Activated CD4-positive, alpha-beta T cell treated with anti-CD3 and anti-CD28 coated beads, Interleukin-2, amount 50 U/mL, for 4 hours (primary cell): Measurements from ENCODE around the gene MAML1.

Experiments
- DNase-seq, 2 experiments: peaks; one replicate each; pipeline ENCODE4 v3.0.0-alpha.2; 2020

The MAML1 gene

DNA sequence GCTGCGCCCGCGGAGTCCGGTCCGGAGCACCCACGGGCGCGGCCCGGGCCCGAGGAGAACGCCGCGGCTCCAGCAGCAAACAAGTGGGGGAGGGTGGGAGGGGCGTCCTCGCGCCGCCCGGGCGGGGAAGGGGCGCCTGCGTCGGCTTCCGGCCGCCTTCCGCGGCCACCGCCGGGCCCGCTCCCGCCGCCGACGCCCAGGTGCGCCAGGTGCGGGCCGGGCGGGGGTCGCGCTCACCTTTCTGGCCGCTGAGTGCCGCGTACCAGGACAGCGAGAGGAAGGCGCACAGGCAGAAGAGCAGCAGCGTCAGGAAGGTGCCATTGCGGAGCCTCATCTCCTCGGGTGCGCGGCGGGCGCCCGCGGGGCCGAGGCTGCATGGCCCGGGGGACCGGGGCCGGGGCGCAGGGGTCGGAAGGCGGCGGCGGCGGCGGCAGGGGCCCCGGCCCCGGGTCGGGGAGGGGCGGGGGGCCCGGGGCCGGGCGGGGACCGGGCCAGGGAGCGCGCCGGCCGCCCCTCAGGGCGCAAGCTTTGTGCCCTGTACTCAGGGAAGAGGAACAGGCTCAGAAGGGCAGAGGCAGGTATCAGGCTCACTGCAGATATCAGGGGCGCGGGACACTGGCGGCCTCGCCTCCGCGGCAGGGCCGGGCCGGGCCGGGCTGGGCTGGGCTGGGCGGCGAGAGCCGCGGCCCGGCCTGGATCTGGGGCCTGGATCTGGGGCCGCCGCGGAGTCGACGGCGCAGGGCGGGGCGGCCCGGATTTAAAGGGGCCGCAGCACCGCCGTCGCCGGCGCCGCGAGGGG, 73.8 kb downstream of the MAML1 start, which contains the start of gene MGAT4B:
Gene MGAT4B (minus strand): TSS at position 617 of the 799 bp plus-strand sequence. CDS start 283 bp downstream, at position 334.
- peak in 1 of 2 experiments; percentile 34 for DNase-seq

DNA sequence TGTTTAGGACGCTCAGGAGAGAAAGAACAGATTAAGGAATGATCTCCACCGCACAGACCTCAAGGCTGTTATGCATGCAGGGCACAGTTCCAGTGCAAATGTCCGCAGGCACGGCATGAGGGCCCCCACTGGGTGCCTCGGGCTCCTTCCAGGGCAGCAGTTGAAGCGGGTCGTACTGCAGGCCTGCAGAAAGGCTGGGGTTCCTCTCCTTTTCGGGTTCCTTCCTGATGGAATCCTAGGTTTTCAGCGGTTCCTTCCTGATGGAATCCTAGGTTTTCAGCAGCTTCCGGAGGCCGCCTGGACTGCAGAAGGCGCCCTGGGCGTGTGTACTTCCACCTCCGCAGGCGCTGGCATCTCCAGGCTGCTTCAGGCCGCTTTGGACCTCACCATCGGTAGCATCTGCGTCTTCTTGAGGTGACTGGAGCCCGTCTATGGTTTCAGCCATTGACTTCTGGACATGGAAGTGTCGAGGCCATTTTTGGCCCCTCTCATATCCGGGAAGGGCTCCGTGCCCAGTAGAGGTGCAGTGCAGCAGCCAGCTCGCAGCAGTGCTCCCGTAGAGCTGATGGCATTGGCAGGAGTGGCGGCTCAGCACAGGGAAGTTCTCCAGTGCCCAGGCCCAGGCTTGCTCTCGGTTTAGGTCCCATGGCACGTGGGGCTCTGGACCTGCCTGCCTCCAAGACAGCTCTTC, 79.7 kb downstream of the MAML1 start:
- DNase-seq, result no peak

DNA sequence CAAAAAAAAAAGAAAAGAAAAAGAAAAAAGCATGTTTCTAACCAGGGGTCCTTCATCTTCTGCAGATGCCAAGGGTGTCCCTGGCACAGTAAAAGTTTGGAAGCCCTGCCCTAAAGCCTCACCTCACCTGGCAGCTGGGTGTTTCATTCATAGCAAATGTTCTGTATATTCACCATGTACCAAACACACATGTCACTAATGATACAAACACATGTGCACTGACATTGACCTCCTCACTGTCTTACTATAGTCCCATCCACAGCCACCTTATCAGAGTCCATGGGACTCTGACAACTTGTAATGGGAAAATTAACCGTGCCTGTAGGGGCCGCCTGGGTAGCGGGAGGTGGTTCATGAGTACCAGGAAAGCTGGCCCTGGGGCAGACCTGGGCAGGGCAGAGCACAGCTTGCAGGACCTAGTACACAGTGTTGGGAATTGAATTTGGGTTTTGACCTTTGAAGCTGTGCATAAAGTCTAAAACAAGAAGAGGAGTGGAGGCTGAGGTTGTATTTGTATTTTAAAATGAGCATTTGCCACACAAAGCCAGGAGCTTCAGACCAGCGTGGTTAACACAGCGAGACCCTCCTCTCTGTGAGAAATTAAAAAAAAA, 80.5 kb downstream of the MAML1 start:
- DNase-seq, result no peak

DNA sequence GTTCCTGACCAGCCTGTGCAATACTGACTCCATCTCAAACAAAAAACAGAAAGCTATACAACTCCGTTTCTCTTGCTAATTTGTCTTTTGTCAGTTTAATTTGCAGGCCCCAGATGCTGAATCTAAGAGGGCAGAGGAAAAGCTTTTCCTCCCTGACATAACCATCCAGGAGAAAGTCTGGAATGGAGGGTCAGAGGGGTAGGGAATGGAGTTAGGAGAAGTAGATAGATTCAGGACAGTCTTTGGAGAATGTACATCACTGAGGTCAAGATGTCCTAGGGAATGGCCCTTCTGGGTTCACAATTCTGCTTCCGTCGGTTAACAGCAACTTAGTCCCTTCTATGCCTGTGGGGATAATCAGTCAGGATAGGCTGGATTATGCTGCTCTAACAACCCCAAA, 81.5 kb downstream of the MAML1 start:
- no peak for DNase-seq

DNA sequence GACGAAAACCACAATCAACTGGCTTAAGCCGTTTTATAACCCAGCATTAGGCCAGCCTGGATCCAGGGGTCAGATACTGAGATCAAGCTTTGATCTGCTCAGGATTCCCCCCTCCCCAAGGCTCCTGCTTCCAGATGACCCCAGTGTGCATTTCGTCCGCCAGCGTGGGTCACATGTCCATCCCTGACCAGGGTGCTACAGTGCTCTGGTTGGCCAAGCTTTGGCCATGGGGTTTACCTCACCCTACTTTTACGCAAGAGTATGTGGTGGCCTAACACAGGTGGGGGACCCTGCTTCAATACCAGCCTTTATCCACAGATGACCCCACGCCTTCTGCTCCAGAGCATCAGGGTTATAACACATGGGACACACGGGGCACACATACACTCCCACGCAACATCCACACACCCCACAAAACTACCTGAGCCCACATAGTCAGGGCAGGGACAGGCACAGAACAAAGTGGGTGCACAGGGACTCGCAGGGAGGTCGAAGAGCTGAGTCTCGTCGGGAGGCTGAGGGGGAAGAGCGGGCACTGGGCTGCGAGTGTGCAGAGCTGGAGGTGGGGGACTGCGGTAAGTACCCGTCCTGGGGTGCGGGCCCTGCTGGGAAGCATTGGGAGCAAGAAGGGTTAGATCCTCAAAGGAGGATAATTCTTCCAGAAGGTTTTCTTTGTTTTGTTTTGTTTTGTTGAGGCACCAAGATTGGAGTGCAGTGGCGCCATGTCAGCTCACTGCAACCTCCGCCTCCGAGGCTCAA, 83.0 kb downstream of the MAML1 start:
- DNase-seq, result no peak

DNA sequence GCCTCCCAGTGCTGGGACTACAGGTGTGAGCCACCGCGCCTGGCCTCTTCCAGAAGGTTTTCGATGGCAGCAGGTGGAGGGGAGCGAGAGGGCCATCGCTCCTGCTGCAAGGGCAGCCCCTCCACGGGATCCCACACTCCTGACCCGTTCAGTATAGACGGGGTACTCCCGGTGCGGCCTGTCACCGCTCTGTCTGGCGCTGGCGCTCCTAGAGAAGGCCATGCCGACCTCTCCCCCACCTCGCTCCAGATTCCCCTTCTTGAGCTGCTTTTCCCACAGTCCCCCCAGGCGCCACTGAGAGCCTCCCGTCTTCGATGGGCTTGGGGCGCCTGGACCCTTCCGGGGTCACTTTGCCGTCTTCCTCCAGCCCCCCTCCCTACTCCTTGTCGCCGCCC, 83.8 kb downstream of the MAML1 start:
- no peak for DNase-seq

DNA sequence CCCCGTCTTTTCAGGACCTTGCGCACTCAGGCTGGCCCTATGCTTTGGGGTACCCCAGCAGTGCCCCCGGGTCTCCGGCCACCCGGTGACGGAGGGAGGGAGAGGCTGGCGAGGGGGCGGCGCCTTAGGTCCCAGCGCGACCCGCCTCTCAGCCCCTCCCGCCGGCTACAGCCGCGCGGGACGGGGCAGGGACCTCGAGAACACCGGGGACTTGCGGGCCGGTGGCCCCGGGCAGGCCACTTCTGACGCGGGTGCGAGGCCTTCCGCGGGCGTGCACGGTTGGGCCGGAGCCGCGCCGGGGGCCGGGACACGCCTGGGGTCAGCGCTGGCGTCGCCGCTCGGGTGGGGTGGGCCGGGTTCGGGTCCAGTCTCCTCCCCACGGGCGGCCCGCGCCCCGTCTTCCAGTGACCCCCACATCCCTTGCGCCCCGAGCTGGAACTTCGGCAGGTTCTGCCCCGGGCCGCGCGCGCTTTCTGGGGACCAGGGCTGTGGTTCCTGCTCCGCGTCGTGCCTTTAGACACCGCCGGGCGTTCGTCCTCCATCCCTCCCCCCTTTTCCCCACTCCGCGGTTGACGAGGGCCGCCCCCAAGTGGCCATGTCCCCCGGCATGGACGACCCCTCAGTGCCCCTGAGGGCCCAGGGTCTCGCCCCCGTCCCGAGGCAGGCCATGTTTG, 84.3 kb downstream of the MAML1 start:
- DNase-seq, result no peak

DNA sequence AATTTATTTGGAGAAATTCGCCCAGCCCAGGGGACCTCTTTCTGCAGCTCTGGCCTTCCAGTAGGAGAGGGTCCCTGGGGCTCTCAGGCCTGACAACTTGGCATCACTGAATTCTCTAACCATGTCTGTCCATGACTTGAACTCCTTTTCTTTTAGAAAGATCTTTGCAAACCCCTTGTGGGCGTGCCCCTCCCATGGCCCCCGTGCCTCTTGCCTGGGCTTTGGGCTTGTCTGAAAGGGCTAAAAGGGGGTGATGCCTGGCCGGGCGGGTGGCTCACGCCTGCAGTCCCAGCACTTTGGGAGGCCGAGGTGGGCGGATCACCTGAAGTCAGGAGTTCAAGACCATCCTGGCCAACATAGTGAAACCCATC, 84.8 kb downstream of the MAML1 start:
- DNase-seq, result no peak

DNA sequence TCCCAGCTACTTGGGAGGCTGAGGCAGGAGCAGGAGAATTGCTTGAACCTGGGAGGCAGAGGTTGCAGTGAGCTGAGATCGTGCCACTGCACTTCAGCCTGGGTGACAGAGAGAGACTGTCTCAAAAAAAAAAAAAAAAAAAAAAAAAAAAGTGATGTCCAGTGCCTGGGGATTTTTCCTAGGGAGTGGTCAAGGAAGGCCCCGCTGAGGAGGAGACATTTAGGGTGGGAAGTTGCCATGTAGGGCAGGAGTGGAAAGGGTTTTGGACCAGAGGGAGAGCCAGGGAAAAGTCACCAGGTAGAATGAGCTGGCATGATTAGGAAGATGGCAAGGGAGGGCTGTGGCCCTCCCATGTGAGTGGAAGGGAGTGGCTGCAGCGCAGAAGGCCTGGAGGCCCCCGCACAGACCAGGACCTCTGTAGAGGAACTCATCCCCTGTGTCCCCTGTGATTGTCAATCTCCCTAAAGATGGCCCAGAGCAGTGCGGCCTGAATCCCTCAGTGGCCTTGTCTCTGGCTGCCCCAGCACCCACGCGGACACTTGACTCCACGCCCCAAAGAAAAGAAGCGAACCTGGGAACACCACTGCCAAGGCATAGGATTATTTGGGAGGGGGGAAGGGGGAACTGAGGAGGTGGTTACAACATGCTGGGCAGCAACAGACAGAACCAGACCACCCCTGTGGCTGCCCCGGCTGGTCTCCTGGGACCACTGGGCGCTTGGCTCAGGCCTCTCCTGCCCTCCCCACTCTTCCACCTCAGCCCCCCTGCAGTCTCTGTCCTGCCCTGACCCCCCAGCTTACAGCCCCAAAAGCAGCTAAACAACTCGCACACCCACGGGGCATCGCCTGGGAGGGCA, 85.5 kb downstream of the MAML1 start:
- no peak for DNase-seq

DNA sequence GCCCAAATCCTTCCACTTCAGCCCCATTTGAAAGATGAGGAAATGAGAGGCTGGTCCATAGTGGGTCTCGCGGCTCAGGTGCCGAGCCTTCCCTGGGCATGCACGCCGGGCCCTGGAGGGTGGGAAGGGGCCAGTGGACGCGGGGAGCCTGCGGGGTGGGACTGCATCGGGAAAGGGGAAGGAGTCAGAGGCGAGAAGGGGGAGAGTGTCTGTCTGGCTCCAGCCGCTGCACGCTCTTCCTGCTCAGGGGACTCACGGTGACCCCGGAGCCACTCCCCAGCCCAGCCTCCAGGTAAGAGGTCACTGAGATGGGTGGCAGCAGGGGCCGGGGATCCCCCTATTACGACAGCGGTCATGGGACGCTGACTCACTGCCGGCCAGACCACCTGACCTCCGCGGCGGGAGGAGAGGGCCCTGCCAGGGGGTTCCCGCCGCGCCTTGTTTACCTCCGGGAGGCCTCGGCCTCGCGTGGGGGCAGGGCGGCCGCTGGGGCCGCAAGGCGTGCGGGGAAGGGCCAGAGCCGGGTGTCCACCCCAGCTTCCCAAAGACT, 86.2 kb downstream of the MAML1 start:
- peak; percentile 71 for DNase-seq

DNA sequence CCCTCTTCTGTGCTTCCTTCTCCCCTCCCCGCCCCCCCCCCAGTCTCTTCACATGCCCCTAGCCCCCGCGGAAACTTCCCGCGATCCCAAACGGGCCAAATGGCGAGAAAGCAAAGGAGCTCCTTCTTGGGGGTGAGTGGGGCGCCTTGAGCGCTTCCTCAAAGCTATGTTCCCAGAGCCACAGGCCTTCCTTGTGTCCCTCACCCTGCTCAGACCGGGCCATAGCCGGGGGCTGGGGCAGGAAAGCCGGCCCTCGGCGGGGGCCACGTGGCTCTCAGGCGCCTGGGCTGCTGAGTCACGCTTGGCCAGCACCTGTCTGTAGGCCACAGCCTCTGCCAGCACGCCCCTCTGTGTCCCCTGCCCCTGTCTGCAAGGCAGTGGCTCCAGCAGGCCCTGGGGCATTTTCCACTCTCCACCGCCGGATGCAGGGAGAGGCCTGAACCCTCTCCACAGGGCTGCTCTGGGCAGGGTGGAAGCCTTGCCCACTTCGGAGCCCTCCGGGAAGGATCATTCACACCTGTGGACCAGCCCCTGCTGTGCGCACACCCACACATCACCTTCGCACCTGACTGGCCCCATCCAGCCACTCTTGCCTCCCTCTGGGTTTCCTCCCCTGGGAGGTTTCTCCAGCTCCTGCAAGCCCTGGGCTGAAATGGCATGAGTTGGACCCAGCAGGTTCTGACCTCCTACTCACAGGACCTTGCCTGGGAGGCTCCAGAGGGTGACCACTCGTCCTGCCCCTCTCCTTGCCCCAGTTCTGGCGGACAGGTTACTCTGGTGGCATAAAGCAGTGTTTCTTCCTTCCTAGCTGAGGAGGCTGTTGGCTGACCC, 86.9 kb downstream of the MAML1 start:
- no peak for DNase-seq

DNA sequence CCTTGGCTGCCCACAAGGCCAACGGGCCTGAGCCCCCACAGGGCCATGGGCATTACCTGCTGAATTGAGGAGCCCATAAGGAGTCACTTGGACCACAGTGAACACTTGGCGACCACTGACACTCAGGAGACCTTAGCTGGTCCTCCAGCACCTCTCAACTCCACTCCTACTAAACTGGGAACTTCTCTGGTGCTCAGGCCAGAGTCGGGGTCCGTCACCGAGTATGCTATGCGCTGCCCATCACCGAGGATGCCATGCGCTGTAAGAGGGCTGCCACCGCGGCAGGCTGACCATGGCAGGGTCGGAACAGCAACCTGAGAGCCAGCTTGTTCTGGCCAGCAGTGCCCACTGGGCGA, 87.5 kb downstream of the MAML1 start:
- no peak for DNase-seq

DNA sequence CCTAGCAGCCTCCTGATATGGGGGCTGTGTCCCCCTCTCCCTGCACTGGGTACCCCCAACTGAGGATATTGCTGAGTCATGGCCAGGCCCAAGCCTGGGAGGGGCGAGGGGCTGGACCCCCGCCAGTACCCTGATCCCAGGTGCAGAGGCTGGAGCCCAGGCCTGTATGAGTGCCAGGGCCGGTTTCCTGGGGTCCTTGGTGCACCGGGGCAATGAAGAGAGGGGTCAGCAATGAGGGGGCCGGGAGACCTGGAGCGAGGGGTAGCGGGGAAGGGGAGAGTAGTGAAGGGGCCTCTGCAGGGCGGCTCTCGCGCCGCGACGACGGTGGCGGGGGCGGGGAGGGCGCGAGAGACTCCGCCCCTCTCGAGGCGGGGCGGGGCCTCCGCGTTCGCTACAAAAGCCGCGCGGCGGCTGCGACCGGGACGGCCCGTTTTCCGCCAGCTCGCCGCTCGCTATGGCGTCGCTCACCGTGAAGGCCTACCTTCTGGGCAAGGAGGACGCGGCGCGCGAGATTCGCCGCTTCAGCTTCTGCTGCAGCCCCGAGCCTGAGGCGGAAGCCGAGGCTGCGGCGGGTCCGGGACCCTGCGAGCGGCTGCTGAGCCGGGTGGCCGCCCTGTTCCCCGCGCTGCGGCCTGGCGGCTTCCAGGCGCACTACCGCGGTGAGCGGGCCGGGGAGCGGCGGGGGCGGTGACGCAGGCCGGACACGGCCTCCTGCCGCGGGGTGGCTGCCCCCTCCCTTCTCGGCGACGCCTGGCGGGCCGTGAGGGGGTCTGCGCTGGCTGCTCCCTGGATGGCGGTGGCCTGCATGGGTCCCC, 88.1 kb downstream of the MAML1 start, which contains the start of gene SQSTM1:
Gene SQSTM1 (plus strand): TSS at position 423 of the 815 bp plus-strand sequence. CDS start 32 bp downstream, at position 455.
- peak; percentile 70 to 73 for DNase-seq

DNA sequence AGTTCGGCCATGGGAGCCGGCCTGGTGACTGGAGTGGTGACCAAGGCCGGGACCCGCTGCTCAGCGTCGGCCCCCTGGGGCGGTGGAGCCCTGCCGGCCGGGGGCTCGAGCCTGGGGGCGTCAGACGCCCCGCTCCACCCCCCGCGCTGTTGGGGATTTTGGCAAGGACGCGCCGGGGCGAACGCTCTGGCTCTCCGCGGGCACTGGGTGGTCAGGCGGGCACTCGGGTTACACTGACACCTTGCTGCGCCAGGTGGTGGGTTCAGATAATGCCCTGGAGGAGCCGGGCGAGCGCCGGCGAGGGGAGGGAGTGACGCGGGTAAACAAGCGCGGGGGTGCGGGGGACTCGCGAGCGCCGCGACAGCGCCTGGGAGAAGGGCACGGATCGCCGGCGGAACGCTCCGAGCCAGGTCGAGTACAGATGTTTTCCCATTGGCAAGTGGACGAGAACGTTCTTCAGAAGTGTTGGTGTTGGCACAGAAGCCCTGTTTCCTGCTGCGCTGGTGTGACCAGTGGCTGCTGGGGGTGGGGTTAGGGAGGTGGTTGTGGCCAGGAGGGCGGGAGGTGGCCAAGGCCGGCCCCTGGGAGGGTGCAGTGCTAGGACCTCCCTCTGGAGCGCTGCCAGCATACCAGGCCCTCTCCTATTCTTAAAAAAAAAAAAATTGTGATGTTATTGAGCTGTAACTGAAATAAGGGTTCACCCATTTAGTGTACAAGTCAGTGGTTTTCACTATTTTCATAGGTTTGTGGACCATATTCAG, 88.9 kb downstream of the MAML1 start:
- peak; percentile 72 to 75 for DNase-seq

DNA sequence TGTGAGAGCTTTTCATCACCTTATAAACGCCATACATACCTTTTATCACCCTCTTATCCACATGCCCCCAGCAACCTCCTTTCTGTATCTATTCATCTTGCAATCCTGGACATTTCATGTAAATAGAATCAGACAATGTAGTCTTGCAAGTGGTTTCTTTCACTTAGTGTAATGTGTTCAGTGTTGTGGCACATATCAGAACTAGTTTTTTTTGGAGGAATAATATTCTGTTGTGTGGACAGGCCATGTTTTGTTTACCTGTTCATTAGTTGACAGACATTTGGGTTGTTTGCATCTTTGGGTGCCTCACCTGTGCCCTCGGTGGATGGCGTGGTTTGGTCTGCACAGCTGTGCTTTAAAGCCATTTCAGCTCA, 89.4 kb downstream of the MAML1 start:
- DNase-seq, result no peak

DNA sequence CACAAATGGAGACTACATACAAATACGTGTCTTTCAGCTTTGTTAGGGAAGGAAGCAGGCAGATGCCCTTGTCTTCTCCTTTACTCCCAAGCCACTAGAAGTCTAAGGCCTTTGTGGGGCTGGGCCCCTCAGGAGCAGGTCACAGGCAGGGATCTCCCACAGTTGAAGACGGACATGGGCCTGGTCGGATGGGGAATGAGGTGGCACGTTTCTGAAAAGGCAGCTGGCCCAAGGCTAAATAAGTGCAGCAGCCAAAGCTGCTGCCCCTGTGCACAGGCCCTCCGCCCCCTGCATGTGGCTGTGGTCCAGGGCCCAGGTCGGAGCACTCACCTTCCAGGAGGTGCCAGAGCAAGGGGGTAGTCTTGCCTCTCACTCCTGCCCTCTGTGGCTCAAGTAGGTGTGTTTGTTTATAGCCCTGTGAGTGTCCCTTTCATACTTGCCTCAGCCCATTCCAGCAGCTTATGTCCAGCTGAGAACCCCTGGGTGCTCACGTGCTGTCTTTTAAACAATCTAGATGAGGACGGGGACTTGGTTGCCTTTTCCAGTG, 89.9 kb downstream of the MAML1 start:
- DNase-seq, result no peak

DNA sequence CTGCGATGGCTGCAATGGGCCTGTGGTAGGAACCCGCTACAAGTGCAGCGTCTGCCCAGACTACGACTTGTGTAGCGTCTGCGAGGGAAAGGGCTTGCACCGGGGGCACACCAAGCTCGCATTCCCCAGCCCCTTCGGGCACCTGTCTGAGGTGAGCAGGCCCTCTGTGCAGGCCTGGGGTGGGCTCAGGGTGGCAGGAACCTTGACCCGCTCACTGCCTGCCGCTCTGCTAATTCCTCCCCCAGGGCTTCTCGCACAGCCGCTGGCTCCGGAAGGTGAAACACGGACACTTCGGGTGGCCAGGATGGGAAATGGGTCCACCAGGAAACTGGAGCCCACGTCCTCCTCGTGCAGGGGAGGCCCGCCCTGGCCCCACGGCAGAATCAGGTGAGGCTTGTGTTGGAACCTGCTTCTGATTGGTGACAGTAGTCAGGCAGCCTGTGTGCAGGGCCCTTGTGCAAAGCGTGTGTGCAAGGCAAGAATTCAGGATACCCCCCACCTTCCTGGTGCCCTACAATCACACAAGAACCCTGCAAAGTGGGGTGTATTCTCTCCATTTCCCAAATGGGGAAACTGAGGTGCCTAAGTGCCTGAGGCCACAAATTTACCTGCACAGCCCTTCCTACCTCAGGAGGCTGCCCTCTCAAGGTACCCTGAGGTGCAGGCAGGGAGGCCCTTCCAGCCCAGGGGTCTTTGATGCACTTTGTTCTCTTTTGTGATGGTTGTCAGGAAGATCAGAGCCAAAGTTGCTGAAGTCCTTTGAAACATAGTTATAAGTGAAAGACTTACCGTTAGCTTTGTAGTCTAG, 91.5 kb downstream of the MAML1 start:
- DNase-seq, result no peak

DNA sequence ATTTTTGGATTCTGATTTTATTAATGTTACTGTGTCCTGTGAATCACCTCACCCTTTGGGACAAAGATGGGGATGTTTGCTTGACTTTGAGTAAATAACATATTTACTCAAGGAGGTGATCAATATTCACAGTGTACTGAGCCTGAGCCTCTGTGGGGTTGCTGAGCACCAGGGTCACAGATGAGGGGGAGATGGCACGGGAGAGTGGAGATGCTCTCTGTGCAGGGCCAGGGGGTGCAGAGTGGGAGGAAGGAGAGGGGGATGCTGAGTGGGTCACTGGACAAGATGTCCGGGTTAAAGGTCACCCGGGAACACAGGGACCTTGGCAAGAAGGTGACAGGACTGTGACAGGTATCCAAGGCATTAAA, 92.1 kb downstream of the MAML1 start:
- DNase-seq, result no peak
